Endothelial cell of umbilical vein (primary cell): ENCODE measurements around the gene FBXL4. TPM values are rescaled to one million over a fixed set of nuclear protein-coding genes. Genes with fewer than 3 reads are reported as not detected.

Experiments
- BruUV-seq: library from RNA; stranded (reverse); fragments of 400-500 nt; replicated peaks from 2 replicates; lab custom pipeline; 2021; lab: Mats Ljungman, UMichigan
- CTCF ChIA-PET: fragments of 300-600, 350-600 bp; sonication (Branson Sonifier 250); formaldehyde crosslinking; loops from one replicate; lab custom pipeline; 2021; ENCODE audit warnings: antibody characterized with exemption, inconsistent platforms; lab: Charles Lee
- POLR2A ChIA-PET: fragments of 300-600, 350-600 bp; sonication (Branson Sonifier 250); formaldehyde crosslinking; loops from one replicate; lab custom pipeline; 2021; ENCODE audit warnings: antibody characterized with exemption, inconsistent platforms; lab: Charles Lee
- DNase-seq: peaks from one replicate; pipeline ENCODE4 v3.0.0-alpha.2; 2011; ENCODE audit warnings: low read depth, low spot score
- FAIRE-seq: peaks from 2 replicates; lab custom pipeline; 2011; peaks lifted over from hg19 to GRCh38; lab: Jason Lieb, UNC
- H2AFZ ChIP-seq: 2 replicates; pipeline ENCODE4 v1.6.0; 2012; ENCODE audit warnings: low read depth, low read length, control low read depth, inconsistent platforms
- H3K27ac ChIP-seq: 2 replicates; pipeline ENCODE4 v1.5.1; 2011; ENCODE audit warnings: low read depth, mild to moderate bottlenecking, control low read depth, low read length, moderate library complexity; ENCODE audit not compliant: insufficient read depth
- H3K27me3 ChIP-seq, 2 experiments: 2 replicates each; pipeline versions ENCODE4 v1.6.0 to v1.6.1; 2011; ENCODE audit warnings: low read length in 2 of 2, mixed read lengths in 1 of 2; ENCODE audit not compliant: control insufficient read depth in 2 of 2, insufficient read depth in 2 of 2
- H3K36me3 ChIP-seq, 2 experiments: 2 replicates in 1 of 2; 3 replicates in 1 of 2; pipeline ENCODE4 v1.5.1; 2011; ENCODE audit warnings: low read length in 2 of 2, mild to moderate bottlenecking in 1 of 2, moderate library complexity in 1 of 2; ENCODE audit not compliant: control insufficient read depth in 2 of 2, insufficient read depth in 2 of 2; ENCODE audit errors: extremely low read depth in 1 of 2
- H3K4me1 ChIP-seq: 3 replicates; pipeline ENCODE4 v1.5.1; 2011; ENCODE audit warnings: mild to moderate bottlenecking, low read length; ENCODE audit not compliant: control insufficient read depth, insufficient read depth; ENCODE audit errors: extremely low read depth
- H3K4me2 ChIP-seq: 2 replicates; pipeline ENCODE4 v1.6.1; 2011; ENCODE audit warnings: low read length, control low read depth, mixed read lengths; ENCODE audit not compliant: insufficient read depth
- H3K4me3 ChIP-seq, 3 experiments: fragments of 200-600 bp in 1 of 3; sonication (generic), shearing (Covaris generic) in 1 of 3; replicated peaks in 1 of 3; 2 replicates each; pipeline ENCODE4 v1.5.1; 2011 to 2016; ENCODE audit warnings: control low read depth in 3 of 3, low read length in 3 of 3, mild to moderate bottlenecking in 2 of 3, inconsistent platforms in 1 of 3, low read depth in 1 of 3, moderate library complexity in 1 of 3; ENCODE audit not compliant: insufficient read depth in 1 of 3
- H3K79me2 ChIP-seq: 2 replicates; pipeline ENCODE4 v1.6.0; 2012; ENCODE audit warnings: low read length, inconsistent platforms; ENCODE audit not compliant: control insufficient read depth, insufficient read depth
- H3K9ac ChIP-seq: replicated peaks from 2 replicates; pipeline ENCODE3; 2011; ENCODE audit warnings: low read length, control low read depth; ENCODE audit not compliant: insufficient read depth; ENCODE audit errors: extremely low read depth
- H3K9me1 ChIP-seq: replicated peaks from 3 replicates; pipeline ENCODE4 v1.6.0; 2011; ENCODE audit warnings: mild to moderate bottlenecking, low read length; ENCODE audit not compliant: control insufficient read depth, insufficient read depth; ENCODE audit errors: extremely low read depth
- H3K9me3 ChIP-seq: replicated peaks from 2 replicates; pipeline ENCODE4 v1.5.1; 2012; ENCODE audit warnings: low read length, inconsistent platforms; ENCODE audit not compliant: control insufficient read depth, insufficient read depth
- H4K20me1 ChIP-seq: replicated peaks from 2 replicates; pipeline ENCODE3; 2011; ENCODE audit warnings: mild to moderate bottlenecking, low read length; ENCODE audit not compliant: control insufficient read depth, insufficient read depth; ENCODE audit errors: extremely low read depth
- CTCF ChIP-seq, 2 donors: IDR thresholded peaks; 1 replicate in 1 of 2; 2 replicates in 1 of 2; pipeline ENCODE4 v1.5.1; 2011; ENCODE audit warnings: low read length in 2 of 2, mild to moderate bottlenecking in 2 of 2, moderate library complexity in 2 of 2, control low read depth in 1 of 2, inconsistent platforms in 1 of 2, low read depth in 1 of 2; ENCODE audit not compliant: insufficient read depth in 1 of 2; ENCODE audit errors: extremely low read depth in 1 of 2
- EZH2 ChIP-seq: IDR thresholded peaks from 2 replicates; pipeline ENCODE4 v1.6.1; 2012; ENCODE audit warnings: borderline replicate concordance, low read depth, mild to moderate bottlenecking, moderate library complexity, low read length, inconsistent platforms; ENCODE audit not compliant: severe bottlenecking
- FOS ChIP-seq: IDR thresholded peaks from 2 replicates; pipeline ENCODE4 v1.6.1; 2011; ENCODE audit warnings: mild to moderate bottlenecking, low read length, moderate library complexity, borderline replicate concordance; ENCODE audit not compliant: insufficient read depth
- GATA2 ChIP-seq: IDR thresholded peaks from 2 replicates; pipeline ENCODE4 v1.7.0; 2011; ENCODE audit warnings: low read depth, mild to moderate bottlenecking, moderate library complexity, mixed read lengths, low read length; ENCODE audit not compliant: insufficient read length, insufficient read depth
- JUN ChIP-seq: IDR thresholded peaks from 2 replicates; pipeline ENCODE4 v1.6.1; 2011; ENCODE audit warnings: borderline replicate concordance, low read depth; ENCODE audit not compliant: insufficient read length, insufficient read depth
- MAX ChIP-seq: IDR thresholded peaks from 2 replicates; pipeline ENCODE4 v1.6.1; 2011; ENCODE audit not compliant: insufficient read depth, insufficient read length
- MYC ChIP-seq: IDR thresholded peaks from one replicate; pipeline ENCODE4 v1.6.1; 2011; ENCODE audit warnings: mild to moderate bottlenecking, low read depth, low read length
- POLR2AphosphoS5 ChIP-seq: IDR thresholded peaks from 2 replicates; pipeline ENCODE4 v1.6.1; 2012; ENCODE audit warnings: low read depth, mild to moderate bottlenecking, control low read depth, low read length, moderate library complexity; ENCODE audit not compliant: insufficient read depth
- dilution Hi-C: fragments of 300-500 bp; cut with MboI; formaldehyde crosslinking; loops from one replicate; pipeline ENCODE4 v1.15.0; 2019; ENCODE audit warnings: low sequenced_read_pairs; ENCODE audit not compliant: extremely low pct_ligation_motif_present
- intact Hi-C: fragments of 100-400 bp; cut with micrococcal nuclease; formaldehyde crosslinking; loops from one replicate; pipeline ENCODE4 v1.10.0; 2022
- polyA plus RNA-seq, 4 experiments: library from polyadenylated mRNA; depleted of rRNA in 3 of 4; stranded (reverse) in 3 of 4; unstranded in 1 of 4; fragments of >200 nt; gene quantifications; 2 replicates each; pipeline versions ENCODE4 v1.2.1 to v1.2.3, GENCODE V29; 2011 to 2012; ENCODE audit warnings: missing spikeins in 1 of 4
- total RNA-seq: library from RNA; stranded (reverse); gene quantifications from 2 replicates; pipeline ENCODE4 v1.2.3, GENCODE V29; 2021

FBXL4 gene
- total and polyA plus RNA-seq, 2 donors (not counting 3 experiments of a cell fraction or from before 2014, with no cell fraction given), result 7.0 to 9.8 TPM

GRCh38 chr6:98974309-98974708, 26.6 kb upstream of the FBXL4 start:
- Histone ChIP-seq H3K27me3 (peaks cover 4 to 19% of the 10 kb centered on the region in 2 experiments), H3K4me2 (no peak overlapping the region), H3K4me1 (no peaks in the 10 kb centered on the region), H3K79me2 (no peaks in the 10 kb centered on the region), H2AFZ (no peak overlapping the region), H3K9me1 (no peaks in the 10 kb centered on the region), H3K4me3 (no peak overlapping the region), H4K20me1 (no peaks in the 10 kb centered on the region), H3K9me3 (no peaks in the 10 kb centered on the region), H3K9ac (no peak overlapping the region), H3K27ac (no peak overlapping the region), H3K36me3 (no peaks in the 10 kb centered on the region)
- ChIA-PET CTCF (no interaction called here), POLR2A (no interaction called here)
- dilution Hi-C loops, result no loop called here
- intact Hi-C loops, result no loop called here
- FAIRE-seq, result no peak
- no TSS peak for BruUV-seq
- DNase-seq, result no peak
- TF ChIP-seq MAX (no peak), MYC (no peak), EZH2 (no peak), FOS (no peak), GATA2 (no peak), JUN (no peak)

GRCh38 chr6:98973571-98973970, 25.8 kb upstream of the FBXL4 start:
- FAIRE-seq (no peak), DNase-seq (no peak)
- H3K27me3 ChIP-seq, result peaks cover 6 to 19% of the 10 kb centered on the region in 2 experiments
- no peaks in the 10 kb centered on the region for H3K4me1 ChIP-seq
- no peaks in the 10 kb centered on the region for H3K9me1 ChIP-seq
- dilution Hi-C loops (no loop called here), intact Hi-C loops (no loop called here)
- no peak overlapping the region for H3K27ac ChIP-seq
- H4K20me1 ChIP-seq, result no peaks in the 10 kb centered on the region
- no peaks in the 10 kb centered on the region for H3K9me3 ChIP-seq
- H3K36me3 ChIP-seq, result no peaks in the 10 kb centered on the region
- ChIA-PET POLR2A (no interaction called here), CTCF (no interaction called here)
- H2AFZ ChIP-seq, result no peak overlapping the region
- H3K79me2 ChIP-seq, result no peaks in the 10 kb centered on the region
- no peak overlapping the region for H3K4me3 ChIP-seq
- no peak overlapping the region for H3K9ac ChIP-seq
- TF ChIP-seq FOS (no peak), EZH2 (no peak), GATA2 (no peak), POLR2AphosphoS5 (no peak), CTCF (IDR thresholded peaks at IDR 0.05; ENCODE audit: extremely low read depth in 1 of 2, insufficient read depth in 1 of 2, low read depth in 1 of 2, low read length in 2 of 2) (no peak), MAX (no peak), MYC (no peak)
- no TSS peak for BruUV-seq
- H3K4me2 ChIP-seq, result no peak overlapping the region
